Loucy (cell line): ENCODE results near the gene EXOG.

Experiments
- EZH2phosphoT487 ChIP-seq: fragments of 200-600 bp; IDR thresholded peaks from 2 replicates; pipeline ENCODE4 v1.6.1; 2018; ENCODE audit warnings: antibody characterized with exemption, mild to moderate bottlenecking, moderate library complexity, borderline replicate concordance
- TF ChIP-seq, protein P1 (sequence below): fragments of 200-600 bp; sonication (generic); conservative IDR thresholded peaks from 2 replicates; pipeline ENCODE4 v1.5.1; 2014; ENCODE audit warnings: mild to moderate bottlenecking, antibody characterized with exemption, low read length

- TF ChIP-seq, protein P1, sequence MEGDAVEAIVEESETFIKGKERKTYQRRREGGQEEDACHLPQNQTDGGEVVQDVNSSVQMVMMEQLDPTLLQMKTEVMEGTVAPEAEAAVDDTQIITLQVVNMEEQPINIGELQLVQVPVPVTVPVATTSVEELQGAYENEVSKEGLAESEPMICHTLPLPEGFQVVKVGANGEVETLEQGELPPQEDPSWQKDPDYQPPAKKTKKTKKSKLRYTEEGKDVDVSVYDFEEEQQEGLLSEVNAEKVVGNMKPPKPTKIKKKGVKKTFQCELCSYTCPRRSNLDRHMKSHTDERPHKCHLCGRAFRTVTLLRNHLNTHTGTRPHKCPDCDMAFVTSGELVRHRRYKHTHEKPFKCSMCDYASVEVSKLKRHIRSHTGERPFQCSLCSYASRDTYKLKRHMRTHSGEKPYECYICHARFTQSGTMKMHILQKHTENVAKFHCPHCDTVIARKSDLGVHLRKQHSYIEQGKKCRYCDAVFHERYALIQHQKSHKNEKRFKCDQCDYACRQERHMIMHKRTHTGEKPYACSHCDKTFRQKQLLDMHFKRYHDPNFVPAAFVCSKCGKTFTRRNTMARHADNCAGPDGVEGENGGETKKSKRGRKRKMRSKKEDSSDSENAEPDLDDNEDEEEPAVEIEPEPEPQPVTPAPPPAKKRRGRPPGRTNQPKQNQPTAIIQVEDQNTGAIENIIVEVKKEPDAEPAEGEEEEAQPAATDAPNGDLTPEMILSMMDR = no peak
- TF ChIP-seq EZH2phosphoT487 = no peak
Measured at GRCh38 chr3:38534180-38534579, 38.0 kb downstream of the EXOG start.
